Activated CD4-positive, alpha-beta T cell treated with anti-CD3 and anti-CD28 coated beads, Interleukin-2, amount 50 U/mL, for 1 hour (primary cell): ENCODE results near the gene PNLIPRP2.

ENCODE experiments used
- DNase-seq: peaks from one replicate; pipeline ENCODE4 v3.0.0-alpha.2; 2020

The PNLIPRP2 gene

GRCh38 chr10:116620423-116621400, at the start of gene PNLIPRP2:
Gene PNLIPRP2 (plus strand): TSS chr10:116620953.
- no peak for DNase-seq

- DNase-seq: no peak
Measured at GRCh38 chr10:116574797-116575196, 46.0 kb upstream of the PNLIPRP2 start.

GRCh38 chr10:116587878-116588591, 32.7 kb upstream of the PNLIPRP2 start:
- DNase-seq: no peak

GRCh38 chr10:116588995-116589394, 31.8 kb upstream of the PNLIPRP2 start:
- no peak for DNase-seq

- no peak for DNase-seq
Measured at GRCh38 chr10:116589926-116590325, 30.8 kb upstream of the PNLIPRP2 start.

- DNase-seq: no peak
Measured at GRCh38 chr10:116590590-116591444, 29.9 kb upstream of the PNLIPRP2 start, which contains the start of gene PNLIPRP1. Gene PNLIPRP1 (plus strand): TSS chr10:116590959. CDS start chr10:116591130, 171 bp downstream.

GRCh38 chr10:116593139-116593740, 27.5 kb upstream of the PNLIPRP2 start:
- no peak for DNase-seq

- no peak for DNase-seq
Measured at GRCh38 chr10:116594525-116595035, 26.2 kb upstream of the PNLIPRP2 start.

GRCh38 chr10:116596062-116596461, 24.7 kb upstream of the PNLIPRP2 start:
- no peak for DNase-seq

- DNase-seq: no peak
Measured at GRCh38 chr10:116597543-116597942, 23.2 kb upstream of the PNLIPRP2 start.

- DNase-seq: no peak
Measured at GRCh38 chr10:116598329-116598728, 22.4 kb upstream of the PNLIPRP2 start.

- no peak for DNase-seq
Measured at GRCh38 chr10:116599991-116600390, 20.8 kb upstream of the PNLIPRP2 start.

GRCh38 chr10:116602648-116603400, 17.9 kb upstream of the PNLIPRP2 start:
- DNase-seq: no peak

GRCh38 chr10:116606061-116606483, 14.7 kb upstream of the PNLIPRP2 start:
- DNase-seq: no peak

- no peak for DNase-seq
Measured at GRCh38 chr10:116607336-116607735, 13.4 kb upstream of the PNLIPRP2 start.

- DNase-seq: no peak
Measured at GRCh38 chr10:116608686-116609594, 11.8 kb upstream of the PNLIPRP2 start.

GRCh38 chr10:116610443-116611152, 10.2 kb upstream of the PNLIPRP2 start:
- no peak for DNase-seq

GRCh38 chr10:116611153-116611545, 9.6 kb upstream of the PNLIPRP2 start:
- DNase-seq: no peak

- no peak for DNase-seq
Measured at GRCh38 chr10:116612107-116612769, 8.5 kb upstream of the PNLIPRP2 start.
